Measurements from ENCODE around the gene SERPINB6.

The SERPINB6 gene

DNA sequence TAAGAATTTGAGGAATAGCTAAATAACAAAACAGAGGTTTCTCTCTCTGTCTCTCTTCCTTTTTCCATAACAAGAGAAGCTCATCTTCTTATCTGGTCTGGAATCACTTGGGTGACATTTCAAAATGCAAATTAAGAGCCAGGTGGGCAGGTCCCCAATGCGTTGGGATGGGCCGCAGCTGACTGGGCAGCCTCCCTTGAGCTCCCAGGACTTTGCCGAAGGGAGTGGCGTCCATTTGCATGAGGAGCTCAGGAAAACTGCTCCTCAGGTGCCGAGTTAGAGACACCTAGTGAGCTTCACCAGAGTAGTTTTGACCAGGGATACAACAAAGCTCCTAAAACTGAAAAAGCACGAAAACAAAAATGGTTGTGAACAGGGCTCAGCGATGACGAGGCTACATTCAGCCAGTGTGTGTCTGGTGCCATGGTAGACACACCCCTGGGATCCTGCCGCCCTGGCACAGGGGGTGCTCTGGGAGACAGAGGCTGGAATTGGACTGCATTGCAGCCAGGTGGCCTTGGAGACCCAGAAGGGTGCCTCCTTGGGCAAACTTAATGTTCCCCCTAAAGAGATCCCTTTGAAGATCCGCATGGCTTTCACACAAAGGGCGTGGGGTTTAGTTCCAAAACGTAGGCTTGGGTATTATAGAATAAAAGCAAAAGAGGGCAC, 13.5 kb upstream of the SERPINB6 start:
- no peak for DNase-seq (ENCODE audit: low read depth in 2 of 2)
- TF ChIP-seq CTCF (IDR thresholded peaks at IDR 0.05; ENCODE audit: low read depth, low read length) = no peak
- no peak overlapping the region for H3K4me3 ChIP-seq (replicated peaks in 1 of 2; ENCODE audit: low read depth in 2 of 2, low read length in 2 of 2)

DNA sequence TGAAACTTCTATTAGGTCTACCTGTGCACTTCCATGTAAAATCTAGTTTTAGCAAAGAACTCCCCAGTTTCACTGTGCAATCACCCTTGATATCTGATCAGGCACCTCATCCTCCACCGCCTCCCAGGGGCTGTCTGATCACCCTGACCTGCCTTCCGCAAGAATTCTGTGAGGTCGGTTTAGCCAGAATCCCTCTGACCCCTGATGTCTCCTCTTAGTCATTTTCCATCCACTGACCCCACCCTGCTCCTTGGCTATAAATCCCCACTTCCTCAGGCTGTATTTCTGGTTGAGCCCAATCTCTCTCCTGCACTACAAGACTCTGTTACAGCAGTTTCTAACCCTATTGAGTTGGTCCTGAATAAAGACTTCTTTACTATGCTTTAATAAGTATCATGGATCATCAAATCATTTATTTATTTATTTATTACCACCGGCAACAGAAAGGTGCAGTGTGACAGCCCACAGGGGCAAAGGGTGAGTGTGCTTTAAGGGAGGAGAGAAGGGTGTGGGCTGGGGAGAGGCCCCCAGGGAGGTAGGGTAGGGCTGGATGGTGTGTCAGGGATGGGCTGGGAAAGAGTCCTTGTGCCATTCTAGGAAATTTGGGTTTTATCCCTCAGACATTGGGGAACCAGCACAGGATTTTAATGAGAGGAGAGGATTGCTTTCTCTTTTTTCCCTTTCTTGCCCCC, 11.2 kb upstream of the SERPINB6 start:
- no peak overlapping the region for H3K4me3 ChIP-seq (replicated peaks in 1 of 2; ENCODE audit: low read depth in 2 of 2, low read length in 2 of 2)
- no peak for DNase-seq (ENCODE audit: low read depth in 2 of 2)
- TF ChIP-seq CTCF (IDR thresholded peaks at IDR 0.05; ENCODE audit: low read depth, low read length) = no peak

DNA sequence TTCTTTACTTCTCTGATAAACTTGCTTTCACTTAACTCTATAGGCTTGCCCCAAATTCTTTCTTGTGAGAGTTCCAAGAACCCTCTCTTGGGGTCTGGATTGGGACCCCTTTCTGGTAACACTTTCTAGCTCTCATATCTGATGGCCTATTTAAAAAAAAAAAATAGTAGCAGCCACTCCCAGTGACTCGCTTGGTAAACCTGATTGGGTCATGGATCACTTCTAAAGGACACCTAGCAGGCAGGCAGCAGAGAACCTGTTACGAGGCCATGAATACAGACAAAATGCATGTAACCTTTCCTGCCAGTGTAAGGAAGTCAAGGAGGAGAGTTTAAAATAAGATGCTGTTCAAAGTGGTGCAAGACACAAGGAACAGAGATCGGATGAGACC, 9.1 kb upstream of the SERPINB6 start:
- no peak for DNase-seq (ENCODE audit: low read depth in 2 of 2)
- no peak overlapping the region for H3K4me3 ChIP-seq (replicated peaks in 1 of 2; ENCODE audit: low read depth in 2 of 2, low read length in 2 of 2)
- no peak for TF ChIP-seq CTCF (IDR thresholded peaks at IDR 0.05; ENCODE audit: low read depth, low read length)

DNA sequence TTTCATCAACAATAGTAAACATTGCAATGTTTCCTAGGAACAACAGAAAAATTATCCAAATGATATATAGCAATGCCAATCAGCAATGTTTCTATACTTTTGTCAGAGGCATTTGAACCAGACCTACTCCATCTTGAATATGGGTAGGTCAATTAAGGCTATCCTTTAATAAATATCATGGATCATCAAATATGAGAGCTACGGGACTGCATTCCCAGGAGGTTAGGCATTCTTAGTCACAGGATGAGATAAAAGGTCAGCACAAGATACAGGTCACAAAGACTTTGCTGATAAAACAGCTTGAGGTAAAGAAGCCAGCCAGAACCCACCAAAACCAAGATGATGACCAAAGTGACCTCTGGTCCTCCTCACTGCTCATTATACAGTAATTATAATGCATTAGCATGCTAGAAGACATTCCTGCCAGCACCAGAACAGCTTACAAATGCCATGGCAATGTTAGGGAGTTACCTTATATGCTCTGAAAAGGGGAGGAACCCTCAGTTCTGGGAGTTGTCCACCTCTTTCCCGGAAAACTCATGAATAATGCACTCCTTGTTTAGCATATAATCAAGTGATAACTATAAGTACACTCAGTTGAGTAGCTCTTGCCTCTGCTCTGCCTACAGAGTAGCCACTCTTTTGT, 8.6 kb upstream of the SERPINB6 start:
- H3K4me3 ChIP-seq (replicated peaks in 1 of 2; ENCODE audit: low read depth in 2 of 2, low read length in 2 of 2) = no peak overlapping the region
- DNase-seq (ENCODE audit: low read depth in 2 of 2) = peak; percentile 28 to 80
- TF ChIP-seq CTCF (IDR thresholded peaks at IDR 0.05; ENCODE audit: low read depth, low read length) = no peak

DNA sequence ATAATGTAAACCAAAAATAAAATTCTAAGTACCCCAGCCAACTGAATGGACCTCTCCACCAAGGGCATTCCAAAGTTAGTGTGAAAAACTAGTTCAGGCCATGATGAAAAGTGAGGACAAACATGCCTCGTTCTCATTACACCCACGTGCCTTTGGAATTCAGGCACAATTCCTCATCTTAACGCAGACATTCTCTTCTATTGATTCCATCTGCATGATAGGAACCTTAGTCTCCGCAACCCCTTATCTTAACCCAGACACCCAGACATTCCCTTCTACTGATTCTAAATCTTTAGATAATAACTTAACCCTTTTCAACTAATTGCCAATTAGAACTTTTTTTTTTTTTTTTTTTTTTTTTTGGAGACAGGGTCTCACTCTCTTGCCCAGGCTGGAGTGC, 7.6 kb upstream of the SERPINB6 start:
- TF ChIP-seq CTCF (IDR thresholded peaks at IDR 0.05; ENCODE audit: low read depth, low read length) = no peak
- DNase-seq (ENCODE audit: low read depth in 2 of 2) = no peak
- H3K4me3 ChIP-seq (replicated peaks in 1 of 2; ENCODE audit: low read depth in 2 of 2, low read length in 2 of 2) = no peak overlapping the region

- no peak overlapping the region for H3K4me3 ChIP-seq (replicated peaks in 1 of 2; ENCODE audit: low read depth in 2 of 2, low read length in 2 of 2)
- TF ChIP-seq CTCF (IDR thresholded peaks at IDR 0.05; ENCODE audit: low read depth, low read length) = no peak
Measured at GRCh38 chr6:2977799-2978590, 6.6 kb upstream of the SERPINB6 start.

More at GRCh38 chr6:2977799-2978590, 6.6 kb upstream of the SERPINB6 start:
- DNase-seq (ENCODE audit: low read depth in 2 of 2) = no peak

Data from cardiac fibroblast (primary cell).